Lung (tissue), 12 donors: Measurements from ENCODE around the gene MYMK. TPM values are rescaled to one million over a fixed set of nuclear protein-coding genes. Genes with fewer than 3 reads are reported as not detected.

Experiments
- ATAC-seq: fragments of 200-7000 bp; cut with Tn5 transposase; one replicate; pipeline ENCODE4 v1.9.1; 2020; ENCODE audit warnings: moderate number of reproducible peaks; ENCODE audit not compliant: insufficient read depth, low FRiP score
- DNase-seq, 3 donors: peaks; one replicate each; pipeline ENCODE4 v3.0.0-alpha.2; 2013 to 2017
- H3K27ac ChIP-seq, 2 donors: one replicate each; pipeline ENCODE4 v1.5.1; 2013; ENCODE audit warnings: mild to moderate bottlenecking in 2 of 2, moderate library complexity in 2 of 2, control low read depth in 1 of 2, inconsistent platforms in 1 of 2, low read depth in 1 of 2, low read length in 1 of 2
- H3K27me3 ChIP-seq, 3 donors: one replicate each; pipeline ENCODE4 v1.5.1; 2013; ENCODE audit warnings: low read length in 2 of 3; ENCODE audit not compliant: control insufficient read depth in 3 of 3, insufficient read depth in 3 of 3
- H3K36me3 ChIP-seq, 4 donors: one replicate each; pipeline ENCODE4 v1.5.1; 2013; ENCODE audit warnings: low read length in 4 of 4, mild to moderate bottlenecking in 1 of 4, moderate library complexity in 1 of 4; ENCODE audit not compliant: control insufficient read depth in 4 of 4, insufficient read depth in 4 of 4
- H3K4me1 ChIP-seq, 5 donors: one replicate each; pipeline ENCODE4 v1.5.1; 2013; ENCODE audit warnings: low read length in 5 of 5, mild to moderate bottlenecking in 2 of 5, moderate library complexity in 1 of 5; ENCODE audit not compliant: control insufficient read depth in 5 of 5, insufficient read depth in 5 of 5
- H3K4me3 ChIP-seq: one replicate; pipeline ENCODE4 v1.5.1; 2013; ENCODE audit warnings: mild to moderate bottlenecking, control low read depth, moderate library complexity
- H3K9ac ChIP-seq, 2 donors: one replicate each; pipeline ENCODE4 v1.5.1; 2013; ENCODE audit warnings: low read length in 2 of 2, control low read depth in 1 of 2; ENCODE audit not compliant: insufficient read depth in 1 of 2
- H3K9me3 ChIP-seq, 4 donors: one replicate each; pipeline ENCODE4 v1.5.1; 2013; ENCODE audit warnings: low read length in 3 of 4, mild to moderate bottlenecking in 1 of 4, moderate library complexity in 1 of 4; ENCODE audit not compliant: control insufficient read depth in 4 of 4, insufficient read depth in 3 of 4
- CTCF ChIP-seq: IDR thresholded peaks from 2 replicates; pipeline ENCODE4 v1.5.1; 2012; ENCODE audit warnings: mild to moderate bottlenecking; ENCODE audit errors: control extremely low read depth, extremely low read depth
- WGBS, 2 donors: extraction: QIAGEN DNeasy Blood & Tissue Kit; methylation state at CpG; one replicate each; pipeline ENCODE4 v1.1.7; 2013; 5-methylcytosine and 5-hydroxymethylcytosine counted together
- polyA plus RNA-seq, 2 donors: library from polyadenylated mRNA; stranded (reverse); fragments of 200-250 nt; gene quantifications; one replicate each; pipeline ENCODE4 v1.2.1, GENCODE V29; 2013
- total RNA-seq, 2 donors: library from RNA; depleted of rRNA in 1 of 2; stranded (reverse); fragments of >200 nt in 1 of 2; gene quantifications; one replicate each; pipeline ENCODE4 v1.2.1, GENCODE V29; 2014 to 2021
- donor health status: control.
- donor health status: control.
- donor health status: Bipolar disorder and iron deficiency.
- donor health status: healthy.
- donor health status: DM: yes; HTN: yes; CAD: no.

Gene MYMK
- total and polyA plus RNA-seq, 4 donors: not detected

GRCh38 chr9:133553123-133553522, 28.4 kb upstream of the MYMK start:
- Histone ChIP-seq H3K9me3 (no peaks in the 10 kb centered on the region), H3K9ac (no peak overlapping the region), H3K36me3 (no peaks in the 10 kb centered on the region), H3K4me1 (peaks cover 0 to 51% (median 12%) of the 10 kb centered on the region in 5 donors), H3K27me3 (no peaks in the 10 kb centered on the region), H3K27ac (no peak overlapping the region), H3K4me3 (no peak overlapping the region)
- ATAC-seq: no peak
- WGBS, 2 donors: 88 to 90% methylated on average over 10 of the region's 10 CpGs
- no peak for DNase-seq
- TF ChIP-seq CTCF: no peak

- no peak overlapping the region for H3K4me3 ChIP-seq
- DNase-seq (no peak), ATAC-seq (no peak)
- H3K27me3 ChIP-seq: no peaks in the 10 kb centered on the region
- 88 to 96% methylated on average over 8 of the region's 8 CpGs for WGBS, 2 donors
- H3K9ac ChIP-seq: no peak overlapping the region
- no peak overlapping the region for H3K27ac ChIP-seq
- H3K9me3 ChIP-seq: no peaks in the 10 kb centered on the region
- no peaks in the 10 kb centered on the region for H3K36me3 ChIP-seq
- H3K4me1 ChIP-seq: peaks cover 0 to 42% (median 12%) of the 10 kb centered on the region in 5 donors
- no peak for TF ChIP-seq CTCF
Observed at GRCh38 chr9:133552236-133552635, 27.5 kb upstream of the MYMK start.

- ATAC-seq (no peak), DNase-seq (peak; percentile 81 to 97 (median 84))
- peaks cover 0 to 42% (median 12%) of the 10 kb centered on the region in 5 donors for H3K4me1 ChIP-seq
- no peaks in the 10 kb centered on the region for H3K27me3 ChIP-seq
- H3K9me3 ChIP-seq: no peaks in the 10 kb centered on the region
- H3K36me3 ChIP-seq: no peaks in the 10 kb centered on the region
- no peak overlapping the region for H3K9ac ChIP-seq
- 81 to 83% methylated on average over 7 of the region's 7 CpGs for WGBS, 2 donors
- no peak for TF ChIP-seq CTCF
- no peak overlapping the region for H3K27ac ChIP-seq
- H3K4me3 ChIP-seq: no peak overlapping the region
Observed at GRCh38 chr9:133551446-133551845, 26.7 kb upstream of the MYMK start.

- DNase-seq (no peak), ATAC-seq (no peak)
- H3K36me3 ChIP-seq: no peaks in the 10 kb centered on the region
- peaks cover 0 to 41% (median 18%) of the 10 kb centered on the region in 5 donors for H3K4me1 ChIP-seq
- no peak overlapping the region for H3K27ac ChIP-seq
- no peaks in the 10 kb centered on the region for H3K27me3 ChIP-seq
- WGBS, 2 donors: 87 to 89% methylated on average over 14 to 15 of the region's 15 CpGs
- H3K9ac ChIP-seq: no peak overlapping the region
- no peak for TF ChIP-seq CTCF
- H3K9me3 ChIP-seq: no peaks in the 10 kb centered on the region
- H3K4me3 ChIP-seq: no peak overlapping the region
Observed at GRCh38 chr9:133547116-133547515, 22.4 kb upstream of the MYMK start.
